Measurements from ENCODE around the gene MBD3. TPM values are rescaled to one million over a fixed set of nuclear protein-coding genes. Genes with fewer than 3 reads are reported as not detected.

The MBD3 gene
- total RNA-seq, 1 donor from 2014 or later: 34.2 TPM

DNA sequence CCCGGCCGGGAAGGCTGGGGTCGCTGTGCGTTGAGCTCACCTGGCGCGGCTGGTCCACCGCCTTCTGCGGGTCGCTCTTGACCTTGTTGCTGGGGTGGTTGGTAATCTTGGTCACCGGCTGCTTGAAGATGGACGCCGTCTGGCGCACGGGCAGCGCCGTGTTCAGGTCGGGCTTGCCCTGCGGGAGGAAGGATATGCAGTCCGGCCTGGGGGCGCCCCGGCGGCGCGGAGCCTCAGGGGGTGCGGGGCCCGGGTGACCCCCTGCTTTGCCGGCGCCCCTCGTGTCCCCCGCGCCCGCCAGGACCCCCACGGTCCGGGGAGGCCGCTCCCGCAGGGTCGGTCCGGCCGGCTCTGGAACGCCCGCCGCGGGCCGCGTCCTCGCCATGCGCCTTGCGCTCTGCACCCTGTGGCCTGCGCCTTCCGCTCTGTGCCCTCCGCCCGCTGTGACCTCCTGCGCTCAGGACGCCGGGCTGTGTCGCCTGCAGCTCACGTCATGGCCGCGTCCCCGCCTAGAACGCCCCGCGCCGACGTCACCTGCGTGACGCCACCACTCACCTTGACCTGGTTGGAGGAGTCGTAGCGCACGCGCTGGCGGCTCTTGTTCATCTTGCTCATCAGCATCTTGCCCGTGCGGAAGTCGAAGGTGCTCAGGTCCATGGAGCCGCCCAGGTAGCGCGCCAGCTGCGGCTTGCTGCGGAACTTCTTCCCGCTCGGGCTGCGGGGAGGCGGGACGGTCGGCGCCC lies 8.0 kb downstream of the MBD3 start:
- H3K36me3 Mint-ChIP-seq: peaks cover 39% of the 10 kb centered on the region
- H3K27me3 Mint-ChIP-seq (ENCODE audit: insufficient read depth, low read depth): peaks cover 2% of the 10 kb centered on the region
- Histone ChIP-seq H4K20me1 (ENCODE audit: low read depth) (peaks cover 50% of the 10 kb centered on the region), H3K4me3 (no peak overlapping the region), H3F3A (ENCODE audit: low read depth) (no peaks in the 10 kb centered on the region), H3K79me2 (ENCODE audit: low read depth) (peaks cover 50% of the 10 kb centered on the region), H3K4me1 (no peaks in the 10 kb centered on the region), H3K4me2 (no peak overlapping the region), H3K27me3 (no peaks in the 10 kb centered on the region), H3K9ac (no peak overlapping the region), H2AFZ (replicated peaks) (no peak overlapping the region), H3K27ac (no peak overlapping the region), H3K36me3 (no peaks in the 10 kb centered on the region), H3K9me3 (ENCODE audit: low read depth) (no peaks in the 10 kb centered on the region)
- no peak overlapping the region for H3K4me3 Mint-ChIP-seq
- TF ChIP-seq CTCF (IDR thresholded peaks at IDR 0.05): no peak
- TF ChIP-seq EZH2phosphoT487 (IDR thresholded peaks at IDR 0.05): no peak
- TF ChIP-seq EZH2 (IDR thresholded peaks at IDR 0.05): no peak
- DNase-seq (ENCODE audit: low spot score): no peak
- H3K4me1 Mint-ChIP-seq: peaks cover 8% of the 10 kb centered on the region
- H3K9me3 Mint-ChIP-seq: no peaks in the 10 kb centered on the region
- no peak overlapping the region for H3K27ac Mint-ChIP-seq

DNA sequence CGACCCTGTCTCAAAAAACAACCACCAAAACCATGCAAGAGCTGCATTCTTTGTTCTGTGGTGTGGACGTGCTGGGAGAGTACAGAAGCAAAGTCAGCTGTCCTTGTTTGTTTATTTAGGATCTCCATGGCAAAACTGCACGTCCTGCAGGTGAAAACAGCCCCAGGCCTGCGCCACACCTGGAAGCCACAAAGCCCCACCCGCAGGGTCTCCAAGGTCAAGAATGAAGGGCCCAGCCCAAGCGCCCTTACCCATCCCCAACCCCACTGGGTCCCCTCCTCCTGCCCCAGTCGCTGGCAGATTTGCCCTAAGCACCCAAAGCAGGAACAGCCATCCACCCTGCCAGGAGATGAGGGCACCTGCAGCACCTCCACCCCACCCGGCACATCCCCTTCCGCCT lies 10.5 kb downstream of the MBD3 start:
- Histone ChIP-seq H3K4me2 (no peak overlapping the region), H4K20me1 (ENCODE audit: low read depth) (peaks cover 35% of the 10 kb centered on the region), H3K79me2 (ENCODE audit: low read depth) (peaks cover 25% of the 10 kb centered on the region), H3K9me3 (ENCODE audit: low read depth) (no peaks in the 10 kb centered on the region), H3K27me3 (no peaks in the 10 kb centered on the region), H2AFZ (replicated peaks) (no peak overlapping the region), H3F3A (ENCODE audit: low read depth) (no peaks in the 10 kb centered on the region), H3K4me3 (no peak overlapping the region), H3K27ac (no peak overlapping the region), H3K9ac (no peak overlapping the region), H3K4me1 (no peaks in the 10 kb centered on the region), H3K36me3 (no peaks in the 10 kb centered on the region)
- Mint-ChIP-seq H3K27me3 (ENCODE audit: insufficient read depth, low read depth) (peaks cover 2% of the 10 kb centered on the region), H3K27ac (no peak overlapping the region), H3K9me3 (no peaks in the 10 kb centered on the region), H3K4me3 (no peak overlapping the region), H3K4me1 (peaks cover under 1% of the 10 kb centered on the region), H3K36me3 (peaks cover 28% of the 10 kb centered on the region)
- no peak for DNase-seq (ENCODE audit: low spot score)
- TF ChIP-seq EZH2phosphoT487 (IDR thresholded peaks at IDR 0.05) (no peak), EZH2 (IDR thresholded peaks at IDR 0.05) (no peak), CTCF (IDR thresholded peaks at IDR 0.05) (no peak)

- TF ChIP-seq EZH2phosphoT487 (IDR thresholded peaks at IDR 0.05) (no peak), EZH2 (IDR thresholded peaks at IDR 0.05) (no peak), CTCF (IDR thresholded peaks at IDR 0.05) (no peak)
- Histone ChIP-seq H3K9ac (no peak overlapping the region), H3K36me3 (no peaks in the 10 kb centered on the region), H3K4me2 (no peak overlapping the region), H3K79me2 (ENCODE audit: low read depth) (peaks cover 12% of the 10 kb centered on the region), H3K4me3 (no peak overlapping the region), H2AFZ (replicated peaks) (no peak overlapping the region), H3K27me3 (no peaks in the 10 kb centered on the region), H3K4me1 (no peaks in the 10 kb centered on the region), H3F3A (ENCODE audit: low read depth) (no peaks in the 10 kb centered on the region), H3K27ac (no peak overlapping the region), H4K20me1 (ENCODE audit: low read depth) (peaks cover 28% of the 10 kb centered on the region), H3K9me3 (ENCODE audit: low read depth) (no peaks in the 10 kb centered on the region)
- Mint-ChIP-seq H3K4me1 (no peaks in the 10 kb centered on the region), H3K36me3 (peaks cover 25% of the 10 kb centered on the region), H3K27ac (no peak overlapping the region), H3K27me3 (ENCODE audit: insufficient read depth, low read depth) (peaks cover 2% of the 10 kb centered on the region), H3K9me3 (no peaks in the 10 kb centered on the region), H3K4me3 (no peak overlapping the region)
- DNase-seq (ENCODE audit: low spot score): no peak
Observed at GRCh38 chr19:1580957-1581356, 11.7 kb downstream of the MBD3 start.
